Heart right ventricle (tissue), 16 donors: Measurements from ENCODE around the gene EEA1. TPM values are rescaled to one million over a fixed set of nuclear protein-coding genes. Genes with fewer than 3 reads are reported as not detected.

ENCODE experiments used
- ATAC-seq, 8 donors: fragments of 200-7000 bp; cut with Tn5 transposase; one replicate each; pipeline ENCODE4 v1.9.1; 2020; ENCODE audit warnings: mild to moderate bottlenecking in 8 of 8, moderate library complexity in 8 of 8, moderate number of reproducible peaks in 1 of 8
- DNase-seq, 2 donors: peaks; one replicate each; pipeline ENCODE4 v3.0.0-alpha.2; 2020
- H3K27ac ChIP-seq, 10 donors: fragments of 200-600 bp; sonication (generic) in 2 of 10; one replicate each; pipeline versions ENCODE4 v1.5.0 to v1.8.0; 2020 to 2022; ENCODE audit warnings: mild to moderate bottlenecking in 3 of 10
- H3K27me3 ChIP-seq, 7 donors: fragments of 200-600 bp; one replicate each; pipeline ENCODE4 v1.8.0; 2021 to 2022; ENCODE audit warnings: mild to moderate bottlenecking in 2 of 7
- H3K36me3 ChIP-seq, 9 donors: fragments of 200-600 bp; sonication (generic) in 1 of 9; one replicate each; pipeline versions ENCODE4 v1.5.0 to v1.8.0; 2020 to 2022; ENCODE audit warnings: mild to moderate bottlenecking in 2 of 9
- H3K4me1 ChIP-seq, 9 donors: fragments of 200-600 bp; sonication (generic) in 1 of 9; one replicate each; pipeline versions ENCODE4 v1.5.0 to v1.8.0; 2020 to 2022; ENCODE audit warnings: mild to moderate bottlenecking in 4 of 9
- H3K4me3 ChIP-seq, 10 donors: fragments of 200-600 bp; sonication (generic) in 2 of 10; one replicate each; pipeline versions ENCODE4 v1.5.0 to v1.8.0; 2020 to 2022; ENCODE audit warnings: mild to moderate bottlenecking in 7 of 10, moderate library complexity in 2 of 10
- H3K9me3 ChIP-seq, 11 donors: fragments of 200-600 bp in 10 of 11; sonication (generic) in 2 of 11; one replicate each; pipeline versions ENCODE4 v1.5.0 to v1.8.0; 2013 to 2022; ENCODE audit warnings: mild to moderate bottlenecking in 2 of 11, control low read depth in 1 of 11, moderate library complexity in 1 of 11
- WGBS, 2 donors: extraction: QIAGEN DNeasy Blood & Tissue Kit; methylation state at CpG; one replicate each; pipeline ENCODE4 v1.1.7; 2013; ENCODE audit warnings: inconsistent platforms in 1 of 2; 5-methylcytosine and 5-hydroxymethylcytosine counted together
- intact Hi-C, 10 donors: fragments of 100-400 bp; cut with DNase I; formaldehyde crosslinking; loops; one replicate each; pipeline versions ENCODE4 v1.11.1 to v1.14.2; 2022
- polyA plus RNA-seq, 2 donors: library from polyadenylated mRNA; stranded (reverse); fragments of 200-250 nt; gene quantifications; one replicate each; pipeline ENCODE4 v1.2.3, GENCODE V29; 2013
- total RNA-seq, 10 donors: library from RNA; stranded (reverse); fragmentation: NEBNext Ultra II Directional in 3 of 10; extraction: Animal tissue kit (Norgen Biotek cat#: 25700) in 3 of 10; gene quantifications; one replicate each; pipeline versions ENCODE4 v1.2.1 to v1.2.4, GENCODE V29; 2021 to 2023
- TF ChIP-seq, protein P1 (sequence below), 9 donors: fragments of 200-600 bp; sonication (generic) in 2 of 9; IDR thresholded peaks; one replicate each; pipeline versions ENCODE4 v1.5.0 to v1.8.0; 2021 to 2022; ENCODE audit warnings: antibody characterized with exemption in 9 of 9, mild to moderate bottlenecking in 5 of 9, moderate library complexity in 1 of 9
- donor health status: Arrhythmogenic right ventricular cardiomyopathy.
- donor health status: ischemic (EF 13 %, LVEDD 7.1; RV severe dilation, severe dysfunction).
- donor health status: healthy with polysubstance abuse.
- donor health status: DM: no; HTN: yes; CAD: no.
- donor health status: DM: no; HTN: no; CAD: no.
- donor health status: ischemic (EF 25% LVEDD 6.9; RV normal size, moderate dysfunction).
- donor health status: ischemic (EF 25% LVEDD 5.7; RV mildly dilated, moderate dysfunction).
- donor health status: healthy.
- donor health status: DM: yes; HTN: yes; CAD: no.
- donor health status: Ischemic cardiomyopathy.
- donor health status: ischemic (EF 35%, LVEDD 5.7; RV mildly dilated, moderate dysfunction).
- donor health status: nonischemic (EF 11% LVEDD 7.7; RV severe dilation, severe dysfunction).
- donor health status: DM: yes; HTN: yes; CAD: no.
- donor health status: PGD.
- donor health status: ischemic (EF 29% LVEDD 5.4; RV normal size, mild dysfunction).
- donor health status: nonischemic (EF 23%, LVEDD 6.1; RV moderate dilation, normal function).

EEA1 gene
- total and polyA plus RNA-seq, 12 donors, result 2.6 to 41.6 (median 30.5) TPM

DNA sequence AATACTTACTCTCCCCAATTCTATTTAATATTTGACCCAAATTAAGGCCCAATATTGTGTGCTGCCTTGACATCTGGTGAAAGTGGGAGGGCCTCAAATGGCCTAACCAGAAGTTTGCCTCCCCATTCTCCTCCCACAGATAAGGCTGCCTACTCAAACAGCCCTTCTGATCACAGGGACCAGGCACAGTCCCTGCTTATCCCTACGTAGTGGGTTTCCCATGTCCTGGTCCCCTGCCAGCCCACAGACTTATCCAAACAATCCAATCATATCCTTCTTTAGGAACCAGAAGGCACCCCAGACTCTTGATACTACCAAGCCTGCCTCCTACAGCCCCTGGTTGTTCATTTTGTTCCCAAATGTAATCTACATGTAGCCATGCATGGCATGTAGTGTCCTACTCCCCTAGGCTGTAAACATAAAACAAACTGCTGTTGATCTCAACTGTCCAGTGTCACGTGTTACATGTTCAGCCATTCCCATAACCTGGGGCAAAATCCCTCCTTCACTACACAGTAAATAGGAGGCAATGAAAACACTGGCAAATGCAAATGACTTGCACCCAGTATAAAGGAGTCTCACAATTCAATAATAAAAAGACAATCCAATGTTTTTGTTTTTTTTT lies 49.3 kb downstream of the EEA1 start:
- TF ChIP-seq, protein P1, sequence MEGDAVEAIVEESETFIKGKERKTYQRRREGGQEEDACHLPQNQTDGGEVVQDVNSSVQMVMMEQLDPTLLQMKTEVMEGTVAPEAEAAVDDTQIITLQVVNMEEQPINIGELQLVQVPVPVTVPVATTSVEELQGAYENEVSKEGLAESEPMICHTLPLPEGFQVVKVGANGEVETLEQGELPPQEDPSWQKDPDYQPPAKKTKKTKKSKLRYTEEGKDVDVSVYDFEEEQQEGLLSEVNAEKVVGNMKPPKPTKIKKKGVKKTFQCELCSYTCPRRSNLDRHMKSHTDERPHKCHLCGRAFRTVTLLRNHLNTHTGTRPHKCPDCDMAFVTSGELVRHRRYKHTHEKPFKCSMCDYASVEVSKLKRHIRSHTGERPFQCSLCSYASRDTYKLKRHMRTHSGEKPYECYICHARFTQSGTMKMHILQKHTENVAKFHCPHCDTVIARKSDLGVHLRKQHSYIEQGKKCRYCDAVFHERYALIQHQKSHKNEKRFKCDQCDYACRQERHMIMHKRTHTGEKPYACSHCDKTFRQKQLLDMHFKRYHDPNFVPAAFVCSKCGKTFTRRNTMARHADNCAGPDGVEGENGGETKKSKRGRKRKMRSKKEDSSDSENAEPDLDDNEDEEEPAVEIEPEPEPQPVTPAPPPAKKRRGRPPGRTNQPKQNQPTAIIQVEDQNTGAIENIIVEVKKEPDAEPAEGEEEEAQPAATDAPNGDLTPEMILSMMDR (IDR thresholded peaks at IDR 0.05), result no peak
- Histone ChIP-seq H3K36me3 (peaks cover 0 to 67% (median 0%) of the 10 kb centered on the region in 9 donors), H3K27ac (no peak overlapping the region), H3K4me3 (no peak overlapping the region), H3K27me3 (no peaks in the 10 kb centered on the region), H3K9me3 (peaks cover 0 to 25% (median 0%) of the 10 kb centered on the region in 11 donors), H3K4me1 (no peaks in the 10 kb centered on the region)
- intact Hi-C loops, result no loop called here
- no peak for DNase-seq
- ATAC-seq, result peak in 1 of 8 donors; percentile 26
- WGBS, 2 donors, result 83 to 90% methylated on average over 2 of the region's 2 CpGs

DNA sequence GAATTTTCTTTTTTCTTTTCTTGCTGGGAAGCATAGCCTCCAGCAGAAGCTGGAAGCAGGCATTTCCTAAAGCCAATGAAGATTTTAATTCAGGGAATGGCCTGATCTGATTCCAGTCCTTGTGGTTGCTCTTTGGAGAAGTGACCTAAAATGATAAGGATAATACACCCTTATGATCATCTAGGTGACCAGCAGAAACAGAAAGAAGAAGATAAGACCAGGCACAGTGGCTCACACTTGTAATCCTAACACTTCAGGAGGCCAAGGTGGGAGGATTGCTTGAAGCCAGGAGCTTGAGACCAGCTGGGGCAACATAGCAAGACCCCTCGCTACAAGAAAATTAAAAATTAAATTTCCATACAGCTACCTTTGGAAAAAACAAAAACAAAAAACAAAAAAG lies 51.2 kb downstream of the EEA1 start:
- Histone ChIP-seq H3K27me3 (no peaks in the 10 kb centered on the region), H3K36me3 (peaks cover 0 to 51% (median 0%) of the 10 kb centered on the region in 9 donors), H3K9me3 (peaks cover 0 to 25% (median 0%) of the 10 kb centered on the region in 11 donors), H3K27ac (no peak overlapping the region), H3K4me3 (no peak overlapping the region), H3K4me1 (peaks cover 0 to 5% (median 0%) of the 10 kb centered on the region in 9 donors)
- no peak for ATAC-seq
- TF ChIP-seq, protein P1 (IDR thresholded peaks at IDR 0.05), result no peak
- intact Hi-C loops, result no loop called here
- no peak for DNase-seq
- WGBS, 2 donors, result 98 to 100% methylated on average over 1 of the region's 1 CpG

DNA sequence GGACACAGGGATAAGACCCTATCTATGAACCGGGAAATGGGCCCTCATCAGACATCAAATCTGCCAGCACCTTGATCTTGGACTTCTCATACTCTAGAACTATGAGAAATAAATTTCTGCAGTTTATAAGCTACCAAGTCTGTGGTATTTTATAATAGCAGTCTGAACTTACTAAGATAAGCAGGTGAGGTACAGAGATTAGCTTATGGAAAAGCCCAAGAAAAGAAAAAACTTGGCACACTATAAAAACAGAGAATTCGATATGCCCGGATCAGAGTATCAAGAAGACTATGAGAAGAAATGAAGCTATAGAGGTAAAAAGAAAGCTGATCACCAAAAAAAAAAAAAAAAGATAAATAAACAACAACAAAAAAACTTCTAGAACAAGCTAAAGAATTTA lies 52.6 kb downstream of the EEA1 start:
- DNase-seq (no peak), ATAC-seq (no peak)
- TF ChIP-seq, protein P1 (IDR thresholded peaks at IDR 0.05), result no peak
- Histone ChIP-seq H3K27ac (no peak overlapping the region), H3K36me3 (peaks cover 0 to 39% (median 0%) of the 10 kb centered on the region in 9 donors), H3K27me3 (no peaks in the 10 kb centered on the region), H3K9me3 (peaks cover 0 to 25% (median 0%) of the 10 kb centered on the region in 11 donors), H3K4me3 (no peak overlapping the region), H3K4me1 (peaks cover 0 to 8% (median 0%) of the 10 kb centered on the region in 9 donors)
- 96 to 99% methylated on average over 3 of the region's 3 CpGs for WGBS, 2 donors
- intact Hi-C loops, result no loop called here

DNA sequence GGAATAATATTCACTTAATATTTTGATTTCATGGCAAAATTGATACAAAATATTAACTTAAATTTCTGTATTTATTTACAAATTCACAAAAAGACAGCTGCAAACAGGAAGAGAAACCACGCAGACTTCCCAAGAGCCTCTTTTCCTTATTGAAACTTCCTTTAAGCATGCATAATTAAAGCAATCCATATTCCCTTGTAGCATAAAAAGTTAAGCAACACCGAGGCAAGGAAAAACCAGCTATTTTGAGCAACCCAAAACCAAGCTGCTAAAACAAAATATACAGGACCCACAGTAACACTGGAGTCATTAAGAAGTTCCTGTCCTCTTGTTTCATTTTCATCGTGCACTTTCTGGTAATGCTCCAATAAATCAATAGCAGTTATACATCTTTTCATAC lies 58.0 kb downstream of the EEA1 start:
- intact Hi-C loops, result no loop called here
- TF ChIP-seq, protein P1 (IDR thresholded peaks at IDR 0.05), result no peak
- WGBS, 2 donors, result 49 to 56% methylated on average over 3 of the region's 3 CpGs
- DNase-seq (no peak), ATAC-seq (no peak)
- Histone ChIP-seq H3K9me3 (no peaks in the 10 kb centered on the region), H3K4me1 (peaks cover 0 to 23% (median 8%) of the 10 kb centered on the region in 9 donors), H3K36me3 (peaks cover 0 to 5% (median 0%) of the 10 kb centered on the region in 9 donors), H3K27ac (peak overlapping the region in 2 of 10 donors; percentile 15 to 24), H3K27me3 (no peaks in the 10 kb centered on the region), H3K4me3 (no peak overlapping the region)
